NCI-H128 (cell line): ENCODE results near the gene UPF1.

Experiments used
- DNase-seq: peaks from one replicate; lab custom pipeline; 2025; ENCODE audit not compliant: unreplicated experiment; lab: John Stamatoyannopoulos, UW

The UPF1 gene

DNA sequence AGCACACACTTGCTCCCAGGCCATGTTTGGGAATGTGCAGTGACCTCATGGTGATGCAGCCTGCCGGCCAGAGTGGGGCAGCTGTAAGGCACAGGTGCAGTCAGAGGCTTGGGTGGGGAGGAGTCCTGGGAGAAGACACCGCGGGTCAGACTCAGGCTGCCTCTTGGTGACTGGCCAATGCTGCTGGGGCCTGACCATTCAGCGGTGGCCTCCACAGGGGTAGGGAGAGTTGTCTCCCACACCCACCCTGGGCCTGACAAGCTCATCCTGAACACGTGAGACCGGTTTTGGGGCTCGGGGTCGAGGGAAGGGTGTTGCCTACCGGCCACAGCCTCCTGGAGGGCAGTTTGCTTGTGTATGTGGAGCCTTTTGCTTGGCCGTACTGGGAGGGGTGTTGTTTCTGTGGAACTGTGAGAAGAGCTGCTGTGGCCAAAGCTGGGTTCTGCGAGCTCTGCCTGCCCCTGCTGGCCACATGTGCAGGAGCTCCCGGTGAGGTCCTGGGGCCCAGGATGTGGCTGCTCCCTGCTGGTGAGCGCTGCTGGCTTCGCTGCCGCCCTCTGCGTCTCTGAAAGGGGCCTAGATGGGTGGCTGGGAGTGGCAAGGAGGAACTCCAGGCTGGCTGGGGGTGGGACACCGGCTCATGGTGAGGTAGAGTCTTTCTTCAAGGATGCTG lies 22.1 kb downstream of the UPF1 start:
- no peak for DNase-seq

- no peak for DNase-seq
Measured at GRCh38 chr19:18854982-18855381, 23.2 kb downstream of the UPF1 start.

DNA sequence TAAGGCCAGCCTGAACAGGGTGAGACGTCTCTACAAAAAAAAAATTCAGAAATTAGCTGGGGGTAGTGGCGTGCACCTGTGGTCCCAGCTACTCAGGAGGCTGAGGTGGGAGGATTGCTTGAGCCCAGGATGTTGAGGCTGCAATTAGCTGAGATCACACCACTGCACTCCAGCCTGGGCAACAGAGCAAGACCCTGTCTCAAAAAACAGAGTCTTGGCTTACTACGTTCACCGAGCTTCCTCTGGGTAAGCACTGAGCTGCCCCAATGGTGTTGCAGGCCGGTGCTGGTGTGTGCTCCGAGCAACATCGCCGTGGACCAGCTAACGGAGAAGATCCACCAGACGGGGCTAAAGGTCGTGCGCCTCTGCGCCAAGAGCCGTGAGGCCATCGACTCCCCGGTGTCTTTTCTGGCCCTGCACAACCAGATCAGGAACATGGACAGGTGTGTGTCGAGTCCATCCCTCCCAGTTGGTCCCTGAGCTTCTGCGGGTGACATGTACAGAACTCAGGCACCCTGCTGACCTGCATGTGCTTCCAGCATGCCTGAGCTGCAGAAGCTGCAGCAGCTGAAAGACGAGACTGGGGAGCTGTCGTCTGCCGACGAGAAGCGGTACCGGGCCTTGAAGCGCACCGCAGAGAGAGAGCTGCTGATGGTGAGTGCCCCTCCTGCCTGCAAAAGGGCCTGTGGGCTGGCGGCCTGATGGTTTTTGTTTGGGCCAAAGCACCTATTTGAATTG lies 24.1 kb downstream of the UPF1 start:
- DNase-seq: no peak

DNA sequence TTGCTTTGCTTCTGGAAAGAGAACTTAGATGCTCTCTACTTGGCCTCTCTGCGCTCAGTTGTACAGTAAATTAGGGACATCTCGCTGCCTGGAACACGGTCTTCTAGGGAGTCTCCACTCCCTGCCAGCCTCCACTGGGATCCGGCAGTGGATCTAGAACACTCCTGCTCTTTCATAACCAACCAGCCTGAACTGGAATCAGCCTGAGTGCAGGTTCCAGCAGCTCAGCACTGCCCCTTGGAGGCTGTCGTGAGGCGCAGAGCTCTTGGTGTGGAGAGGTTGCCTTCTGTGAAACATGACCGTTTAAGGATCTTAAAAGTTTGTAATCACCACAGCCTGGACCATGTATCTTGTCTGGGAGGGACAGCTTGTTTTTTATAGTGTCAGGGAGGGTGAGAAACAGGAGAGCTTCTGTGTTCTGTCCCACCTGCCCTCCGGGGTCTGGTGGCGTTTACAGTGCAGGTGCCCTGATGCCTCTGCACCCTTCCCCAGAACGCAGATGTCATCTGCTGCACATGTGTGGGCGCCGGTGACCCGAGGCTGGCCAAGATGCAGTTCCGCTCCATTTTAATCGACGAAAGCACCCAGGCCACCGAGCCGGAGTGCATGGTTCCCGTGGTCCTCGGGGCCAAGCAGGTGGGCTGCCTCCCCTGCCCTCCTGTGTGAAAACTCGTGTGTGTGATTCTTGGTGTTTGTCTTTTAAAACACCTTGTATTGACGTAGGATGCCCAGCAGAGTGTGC lies 24.8 kb downstream of the UPF1 start:
- no peak for DNase-seq

- DNase-seq: no peak
Measured at GRCh38 chr19:18857223-18857622, 25.5 kb downstream of the UPF1 start.

DNA sequence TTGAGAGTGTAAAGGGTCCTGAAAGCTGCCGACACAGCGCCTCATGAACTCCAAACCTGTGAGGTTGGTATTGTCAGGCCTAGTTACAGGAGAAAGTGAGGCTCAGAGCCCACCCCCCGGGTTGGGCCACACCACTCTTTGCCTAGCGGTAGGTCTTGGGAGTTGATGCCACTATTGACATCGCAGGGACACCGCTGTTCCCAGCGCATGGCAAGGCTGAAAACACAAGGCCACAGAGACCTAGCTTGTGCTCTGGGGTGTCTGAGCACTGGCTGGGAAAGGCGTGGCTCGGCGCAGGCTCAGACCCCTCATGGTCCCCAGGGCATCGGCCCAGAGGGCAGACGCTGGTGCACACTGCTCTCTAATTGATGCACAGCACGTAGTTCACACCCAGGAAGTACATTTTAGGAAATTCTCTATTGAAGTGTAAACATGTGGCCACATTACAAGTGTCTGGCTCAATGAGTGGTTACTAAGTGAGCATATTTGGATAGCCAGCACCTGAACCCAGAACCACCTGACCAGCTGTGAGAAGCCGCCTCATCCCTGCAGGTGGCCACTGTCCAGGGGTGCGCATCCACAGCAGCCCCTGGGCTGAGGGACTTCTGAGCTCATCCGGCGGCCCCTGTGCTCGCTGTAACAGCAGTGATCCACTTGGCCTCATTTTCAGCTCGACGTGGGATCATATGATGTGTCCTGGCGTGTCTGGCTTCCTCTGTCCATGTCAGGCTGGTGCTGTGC lies 27.3 kb downstream of the UPF1 start:
- no peak for DNase-seq

- DNase-seq: no peak
Measured at GRCh38 chr19:18859676-18860301, 28.0 kb downstream of the UPF1 start.

GRCh38 chr19:18860302-18860700 lies 28.5 kb downstream of the UPF1 start:
- no peak for DNase-seq

DNA sequence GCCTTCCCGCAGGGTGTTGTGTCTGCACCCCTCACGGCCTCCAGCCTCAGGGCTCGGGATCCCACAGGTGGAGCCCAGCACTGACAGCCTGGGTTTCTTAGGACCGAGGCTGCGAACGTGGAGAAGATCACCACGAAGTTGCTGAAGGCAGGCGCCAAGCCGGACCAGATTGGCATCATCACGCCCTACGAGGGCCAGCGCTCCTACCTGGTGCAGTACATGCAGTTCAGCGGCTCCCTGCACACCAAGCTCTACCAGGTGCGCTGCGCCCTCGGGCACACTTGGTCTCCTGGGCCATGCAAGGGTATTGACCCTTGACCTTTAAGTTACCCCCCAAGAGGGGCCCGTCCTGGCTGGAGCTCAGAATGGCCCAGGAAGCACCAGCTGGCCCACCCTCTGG lies 29.0 kb downstream of the UPF1 start:
- no peak for DNase-seq

- no peak for DNase-seq
Measured at GRCh38 chr19:18861235-18861634, 29.5 kb downstream of the UPF1 start.

GRCh38 chr19:18861917-18862316 lies 30.2 kb downstream of the UPF1 start:
- DNase-seq: no peak

GRCh38 chr19:18862976-18863842 lies 31.4 kb downstream of the UPF1 start:
- DNase-seq: no peak

- no peak for DNase-seq
Measured at GRCh38 chr19:18863843-18864362, 32.1 kb downstream of the UPF1 start.

DNA sequence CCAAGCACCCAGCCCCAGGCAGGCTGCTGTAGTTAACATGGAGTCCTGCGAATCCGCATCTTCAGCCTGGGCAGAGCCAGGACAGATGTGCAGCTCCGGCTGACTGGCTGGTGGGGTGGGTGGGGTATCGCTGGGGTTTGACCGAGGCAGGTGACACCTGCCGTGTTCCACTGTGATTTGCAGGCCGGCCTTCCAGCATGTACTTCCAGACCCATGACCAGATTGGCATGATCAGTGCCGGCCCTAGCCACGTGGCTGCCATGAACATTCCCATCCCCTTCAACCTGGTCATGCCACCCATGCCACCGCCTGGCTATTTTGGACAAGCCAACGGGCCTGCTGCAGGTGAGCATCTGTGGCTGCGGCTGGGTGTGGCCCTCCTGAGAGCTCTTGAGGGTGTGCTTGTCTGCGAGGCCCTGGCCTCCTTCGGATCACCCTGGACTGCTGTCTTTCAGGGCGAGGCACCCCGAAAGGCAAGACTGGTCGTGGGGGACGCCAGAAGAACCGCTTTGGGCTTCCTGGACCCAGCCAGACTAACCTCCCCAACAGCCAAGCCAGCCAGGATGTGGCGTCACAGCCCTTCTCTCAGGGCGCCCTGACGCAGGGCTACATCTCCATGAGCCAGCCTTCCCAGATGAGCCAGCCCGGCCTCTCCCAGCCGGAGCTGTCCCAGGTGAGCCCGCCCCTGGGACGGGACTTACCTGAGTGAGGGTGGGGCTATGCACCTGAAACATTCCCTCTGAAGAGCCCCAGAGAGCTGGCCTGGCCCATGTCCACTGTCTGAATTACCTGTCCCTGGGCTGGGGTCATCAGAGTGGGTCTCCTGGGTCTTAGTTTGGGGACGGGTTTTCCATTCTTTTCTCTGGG lies 33.6 kb downstream of the UPF1 start:
- DNase-seq: no peak

DNA sequence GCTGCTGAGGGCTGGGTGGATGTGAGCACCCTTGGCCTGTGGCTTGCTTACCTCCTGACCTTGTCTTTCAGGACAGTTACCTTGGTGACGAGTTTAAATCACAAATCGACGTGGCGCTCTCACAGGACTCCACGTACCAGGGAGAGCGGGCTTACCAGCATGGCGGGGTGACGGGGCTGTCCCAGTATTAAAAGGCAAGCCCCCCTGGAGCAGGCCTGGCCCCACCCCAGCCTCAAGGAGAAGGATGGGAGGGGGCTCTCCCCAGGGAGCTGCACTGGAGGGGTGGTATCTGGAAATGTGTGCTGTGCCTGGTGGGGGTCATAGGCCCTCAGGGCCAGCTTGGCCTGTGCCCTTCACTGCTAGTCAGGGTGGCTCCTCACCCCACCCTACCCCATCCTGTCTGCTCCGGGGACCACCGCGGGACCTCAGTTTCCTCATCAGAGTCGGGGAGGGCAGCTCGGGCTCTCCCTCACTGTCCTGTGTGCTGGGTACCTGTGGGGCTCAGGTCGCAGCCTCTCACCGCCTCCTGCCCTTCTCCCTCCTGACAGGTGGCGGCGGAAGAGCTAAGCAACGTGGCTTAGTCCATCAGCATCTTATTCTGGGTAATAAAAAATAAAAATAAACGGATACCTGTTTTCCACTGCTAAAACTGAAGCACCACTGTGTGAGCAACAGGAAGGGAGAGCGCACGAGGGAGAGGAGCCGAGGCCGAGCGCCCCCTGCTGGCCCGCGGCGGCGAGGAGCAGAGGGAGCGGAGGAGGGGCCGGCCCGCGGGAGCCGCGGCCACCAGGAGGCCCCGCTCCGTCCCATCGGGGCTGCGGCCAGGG lies 34.4 kb downstream of the UPF1 start:
- no peak for DNase-seq

DNA sequence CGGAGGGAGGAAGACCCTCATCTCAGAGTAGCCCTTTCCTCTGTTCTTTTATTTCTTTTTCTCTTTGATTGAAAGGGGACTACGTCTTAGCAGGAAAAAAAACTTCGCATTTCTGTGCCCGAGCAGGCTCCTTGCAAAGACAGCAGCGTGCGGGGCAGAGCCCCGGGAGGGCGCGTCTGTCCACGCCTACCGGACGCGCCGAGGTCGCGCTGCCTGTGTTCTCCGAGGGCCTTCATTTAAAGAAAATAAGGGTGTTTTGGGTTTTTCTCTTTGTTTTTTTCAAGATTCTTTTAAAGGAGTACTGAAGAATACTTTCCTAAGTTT lies 35.0 kb downstream of the UPF1 start:
- DNase-seq: no peak

DNA sequence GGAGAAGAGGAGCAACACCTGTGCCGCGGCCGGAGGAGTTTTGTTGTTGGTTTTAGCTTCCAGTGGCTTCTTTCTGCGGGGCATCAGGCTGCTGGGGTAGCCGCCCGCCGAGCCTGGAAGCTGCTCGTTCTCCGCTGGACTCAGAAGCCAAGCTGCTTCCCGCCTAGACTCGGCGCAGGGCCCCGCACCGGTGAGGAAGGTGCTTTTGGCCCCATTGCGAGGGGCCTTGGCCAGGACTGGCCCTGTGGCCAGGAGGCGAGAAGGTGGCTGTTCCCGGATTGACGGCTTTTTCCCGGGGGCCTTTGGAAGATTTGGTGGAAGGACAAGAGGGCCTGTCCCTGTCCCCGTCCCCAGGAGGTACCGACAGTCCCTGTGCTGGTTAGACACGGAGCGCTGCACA lies 35.4 kb downstream of the UPF1 start:
- no peak for DNase-seq

GRCh38 chr19:18867751-18868150 lies 36.0 kb downstream of the UPF1 start:
- no peak for DNase-seq
